Transverse colon (tissue), 3 donors: ENCODE data around the gene GPR153.

Experiments
- EP300 ChIP-seq: sonication (generic); formaldehyde crosslinking; IDR thresholded peaks from one replicate; pipeline ENCODE4 v1.6.1; 2017; ENCODE audit warnings: antibody characterized with exemption, low read depth
- TF ChIP-seq, protein P1 (sequence below), 5 experiments: fragments of 200-600 bp in 3 of 5; fragments of 450-650 bp in 2 of 5; sonication (generic) in 3 of 5; IDR thresholded peaks; 1 replicate in 2 of 5; 2 replicates in 3 of 5; pipeline ENCODE4 v1.5.1; 2016 to 2017; ENCODE audit warnings: antibody characterized with exemption in 5 of 5, inconsistent platforms in 3 of 5, mild to moderate bottlenecking in 2 of 5, moderate library complexity in 1 of 5

DNA sequence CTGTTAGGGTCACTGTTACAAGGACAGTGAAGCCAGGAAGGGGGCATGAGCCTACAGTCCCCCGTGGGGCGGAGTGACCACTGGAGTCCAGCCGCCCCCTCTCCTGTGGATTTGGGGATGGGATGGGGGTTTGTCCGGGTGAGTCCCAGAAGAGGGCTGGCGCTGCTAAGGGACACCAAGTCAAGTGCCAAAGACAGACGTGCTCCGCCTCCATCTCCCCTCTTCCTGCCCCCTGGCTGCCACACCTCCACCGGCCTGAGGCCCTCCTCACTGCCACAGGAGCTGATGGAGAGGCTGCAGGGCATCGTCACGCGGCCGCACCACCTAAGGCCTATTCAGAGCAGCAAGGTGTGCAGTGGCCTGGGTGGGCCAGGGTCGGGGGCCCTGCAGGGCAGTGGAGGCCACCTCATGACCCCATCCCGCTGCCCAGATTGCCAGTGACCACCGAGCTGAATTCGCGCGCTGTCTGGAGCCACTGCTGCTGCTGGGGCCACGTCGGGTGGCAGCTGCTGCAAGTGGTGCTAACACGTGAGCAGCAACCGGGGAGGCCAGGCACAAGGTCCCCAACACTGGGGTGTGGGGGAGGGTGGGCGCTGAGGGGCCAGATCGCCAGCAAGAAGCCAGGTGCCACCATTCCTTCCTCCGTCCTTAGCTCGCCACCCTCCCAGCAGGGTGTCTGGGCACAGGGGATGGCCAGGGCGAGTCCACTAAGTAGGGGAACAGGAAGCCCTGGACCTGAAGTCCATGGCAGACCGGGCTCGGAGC lies 50.1 kb downstream of the GPR153 start:
- TF ChIP-seq EP300, result no peak
- TF ChIP-seq, protein P1, sequence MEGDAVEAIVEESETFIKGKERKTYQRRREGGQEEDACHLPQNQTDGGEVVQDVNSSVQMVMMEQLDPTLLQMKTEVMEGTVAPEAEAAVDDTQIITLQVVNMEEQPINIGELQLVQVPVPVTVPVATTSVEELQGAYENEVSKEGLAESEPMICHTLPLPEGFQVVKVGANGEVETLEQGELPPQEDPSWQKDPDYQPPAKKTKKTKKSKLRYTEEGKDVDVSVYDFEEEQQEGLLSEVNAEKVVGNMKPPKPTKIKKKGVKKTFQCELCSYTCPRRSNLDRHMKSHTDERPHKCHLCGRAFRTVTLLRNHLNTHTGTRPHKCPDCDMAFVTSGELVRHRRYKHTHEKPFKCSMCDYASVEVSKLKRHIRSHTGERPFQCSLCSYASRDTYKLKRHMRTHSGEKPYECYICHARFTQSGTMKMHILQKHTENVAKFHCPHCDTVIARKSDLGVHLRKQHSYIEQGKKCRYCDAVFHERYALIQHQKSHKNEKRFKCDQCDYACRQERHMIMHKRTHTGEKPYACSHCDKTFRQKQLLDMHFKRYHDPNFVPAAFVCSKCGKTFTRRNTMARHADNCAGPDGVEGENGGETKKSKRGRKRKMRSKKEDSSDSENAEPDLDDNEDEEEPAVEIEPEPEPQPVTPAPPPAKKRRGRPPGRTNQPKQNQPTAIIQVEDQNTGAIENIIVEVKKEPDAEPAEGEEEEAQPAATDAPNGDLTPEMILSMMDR (IDR thresholded peaks at IDR 0.05), result no peak
